ENCODE results near the gene TRIM29.

Gene TRIM29

GRCh38 chr11:120102050-120102863, 35.7 kb downstream of the TRIM29 start:
- no peak overlapping the region for H3K4me3 ChIP-seq (ENCODE audit: low read depth, low read length)
- no peak for TF ChIP-seq CTCF (IDR thresholded peaks at IDR 0.05; ENCODE audit: borderline replicate concordance, insufficient read depth, low read depth, low read length)

GRCh38 chr11:120098503-120099020, 39.4 kb downstream of the TRIM29 start:
- H3K4me3 ChIP-seq (ENCODE audit: low read depth, low read length), result no peak overlapping the region
- no peak for TF ChIP-seq CTCF (IDR thresholded peaks at IDR 0.05; ENCODE audit: borderline replicate concordance, insufficient read depth, low read depth, low read length)

GRCh38 chr11:120097721-120098385, 40.1 kb downstream of the TRIM29 start:
- H3K4me3 ChIP-seq (ENCODE audit: low read depth, low read length), result no peak overlapping the region
- no peak for TF ChIP-seq CTCF (IDR thresholded peaks at IDR 0.05; ENCODE audit: borderline replicate concordance, insufficient read depth, low read depth, low read length)

- TF ChIP-seq CTCF (IDR thresholded peaks at IDR 0.05; ENCODE audit: borderline replicate concordance, insufficient read depth, low read depth, low read length), result no peak
- no peak overlapping the region for H3K4me3 ChIP-seq (ENCODE audit: low read depth, low read length)
These were observed 41.3 kb downstream of the TRIM29 start for GRCh38 chr11:120096369-120097191.

- TF ChIP-seq CTCF (IDR thresholded peaks at IDR 0.05; ENCODE audit: borderline replicate concordance, insufficient read depth, low read depth, low read length), result no peak
- H3K4me3 ChIP-seq (ENCODE audit: low read depth, low read length), result no peak overlapping the region
These were observed 42.4 kb downstream of the TRIM29 start for GRCh38 chr11:120095516-120095915.

GRCh38 chr11:120091701-120092100, 46.2 kb downstream of the TRIM29 start:
- no peak overlapping the region for H3K4me3 ChIP-seq (ENCODE audit: low read depth, low read length)
- no peak for TF ChIP-seq CTCF (IDR thresholded peaks at IDR 0.05; ENCODE audit: borderline replicate concordance, insufficient read depth, low read depth, low read length)
